Sigmoid colon (tissue), 7 donors: ENCODE results near the gene CTNNA1. TPM values are rescaled to one million over a fixed set of nuclear protein-coding genes. Genes with fewer than 3 reads are reported as not detected.

Experiments
- DNase-seq: peaks from one replicate; pipeline ENCODE4 v3.0.0-alpha.2; 2019
- H3K27ac ChIP-seq, 4 donors: fragments of 200-600 bp; sonication (generic); one replicate each; pipeline ENCODE4 v1.5.1; 2016 to 2019; ENCODE audit warnings: mild to moderate bottlenecking in 1 of 4
- H3K27me3 ChIP-seq, 3 donors: fragments of 200-600 bp; sonication (generic); one replicate each; pipeline ENCODE4 v1.5.1; 2019; ENCODE audit warnings: mild to moderate bottlenecking in 1 of 3
- H3K36me3 ChIP-seq, 4 donors: fragments of 200-600 bp; sonication (generic); one replicate each; pipeline ENCODE4 v1.5.1; 2016 to 2019
- H3K4me1 ChIP-seq, 4 donors: fragments of 200-600 bp; sonication (generic); one replicate each; pipeline ENCODE4 v1.5.1; 2017 to 2019
- H3K4me3 ChIP-seq, 4 donors: fragments of 200-600 bp; sonication (generic); one replicate each; pipeline ENCODE4 v1.5.1; 2017 to 2019; ENCODE audit warnings: mild to moderate bottlenecking in 2 of 4, moderate library complexity in 1 of 4
- H3K9me3 ChIP-seq, 4 donors: fragments of 200-600 bp in 3 of 4; sonication (generic) in 3 of 4; one replicate each; pipeline versions ENCODE4 v1.5.1 to v1.6.1; 2013 to 2019
- EP300 ChIP-seq, 4 donors: sonication (generic); formaldehyde crosslinking; IDR thresholded peaks; one replicate each; pipeline ENCODE4 v1.6.1; 2017; ENCODE audit warnings: antibody characterized with exemption in 4 of 4
- POLR2A ChIP-seq, 2 donors: fragments of 450-650 bp; IDR thresholded peaks; one replicate each; pipeline ENCODE4 v1.6.1; 2016; ENCODE audit warnings: antibody characterized with exemption in 2 of 2, mild to moderate bottlenecking in 2 of 2, moderate library complexity in 2 of 2
- POLR2AphosphoS5 ChIP-seq, 4 donors: sonication (generic); formaldehyde crosslinking; IDR thresholded peaks; one replicate each; pipeline ENCODE4 v1.6.1; 2017; ENCODE audit warnings: antibody characterized with exemption in 4 of 4
- WGBS, 2 donors: extraction: QIAGEN DNeasy Blood & Tissue Kit; methylation state at CpG; one replicate each; pipeline ENCODE4 v1.1.7; 2013; 5-methylcytosine and 5-hydroxymethylcytosine counted together
- intact Hi-C: fragments of 100-400 bp; cut with DNase I; formaldehyde crosslinking; loops from one replicate; pipeline ENCODE4 v1.15.1; 2023
- polyA plus RNA-seq, 3 donors: library from polyadenylated mRNA; stranded (reverse); fragments of 200-250 nt; gene quantifications; one replicate each; pipeline ENCODE4 v1.2.3, GENCODE V29; 2013
- total RNA-seq, 4 donors: library from RNA; depleted of rRNA; stranded (reverse); fragments of >200 nt; gene quantifications; one replicate each; pipeline ENCODE4 v1.1.0, GENCODE V29; 2016
- TF ChIP-seq, protein P1 (sequence below), 4 experiments: fragments of 450-650 bp in 3 of 4; fragments of 200-600 bp in 1 of 4; IDR thresholded peaks; one replicate each; pipeline ENCODE4 v1.5.1; 2016 to 2019; ENCODE audit warnings: antibody characterized with exemption in 4 of 4, mild to moderate bottlenecking in 3 of 4, moderate library complexity in 2 of 4
- donor health status: healthy with polysubstance abuse.
- donor health status: Bipolar disorder and iron deficiency.
- donor health status: healthy.

The CTNNA1 gene
- total and polyA plus RNA-seq, 7 donors, result 163 to 256 (median 188) TPM

GRCh38 chr5:138736293-138736692 lies 16.9 kb upstream of the CTNNA1 start:
- DNase-seq, result no peak
- Histone ChIP-seq H3K4me1 (no peaks in the 10 kb centered on the region), H3K27ac (no peak overlapping the region), H3K4me3 (no peak overlapping the region), H3K27me3 (no peaks in the 10 kb centered on the region), H3K36me3 (no peaks in the 10 kb centered on the region), H3K9me3 (no peaks in the 10 kb centered on the region)
- intact Hi-C loops, result no loop called here
- whole genome bisulfite sequencing, 2 donors, result 94 to 96% methylated on average over 5 of the region's 5 CpGs
- TF ChIP-seq POLR2AphosphoS5 (IDR thresholded peaks at IDR 0.05), result no peak
- TF ChIP-seq, protein P1, sequence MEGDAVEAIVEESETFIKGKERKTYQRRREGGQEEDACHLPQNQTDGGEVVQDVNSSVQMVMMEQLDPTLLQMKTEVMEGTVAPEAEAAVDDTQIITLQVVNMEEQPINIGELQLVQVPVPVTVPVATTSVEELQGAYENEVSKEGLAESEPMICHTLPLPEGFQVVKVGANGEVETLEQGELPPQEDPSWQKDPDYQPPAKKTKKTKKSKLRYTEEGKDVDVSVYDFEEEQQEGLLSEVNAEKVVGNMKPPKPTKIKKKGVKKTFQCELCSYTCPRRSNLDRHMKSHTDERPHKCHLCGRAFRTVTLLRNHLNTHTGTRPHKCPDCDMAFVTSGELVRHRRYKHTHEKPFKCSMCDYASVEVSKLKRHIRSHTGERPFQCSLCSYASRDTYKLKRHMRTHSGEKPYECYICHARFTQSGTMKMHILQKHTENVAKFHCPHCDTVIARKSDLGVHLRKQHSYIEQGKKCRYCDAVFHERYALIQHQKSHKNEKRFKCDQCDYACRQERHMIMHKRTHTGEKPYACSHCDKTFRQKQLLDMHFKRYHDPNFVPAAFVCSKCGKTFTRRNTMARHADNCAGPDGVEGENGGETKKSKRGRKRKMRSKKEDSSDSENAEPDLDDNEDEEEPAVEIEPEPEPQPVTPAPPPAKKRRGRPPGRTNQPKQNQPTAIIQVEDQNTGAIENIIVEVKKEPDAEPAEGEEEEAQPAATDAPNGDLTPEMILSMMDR (IDR thresholded peaks at IDR 0.05), result no peak
- TF ChIP-seq POLR2A (IDR thresholded peaks at IDR 0.05), result no peak
- TF ChIP-seq EP300 (IDR thresholded peaks at IDR 0.05), result no peak

GRCh38 chr5:138737494-138738265 lies 15.5 kb upstream of the CTNNA1 start:
- Histone ChIP-seq H3K27me3 (no peaks in the 10 kb centered on the region), H3K9me3 (no peaks in the 10 kb centered on the region), H3K27ac (no peak overlapping the region), H3K4me1 (no peaks in the 10 kb centered on the region), H3K4me3 (no peak overlapping the region), H3K36me3 (no peaks in the 10 kb centered on the region)
- no peak for DNase-seq
- WGBS, 2 donors, result 93 to 97% methylated on average over 2 of the region's 2 CpGs
- intact Hi-C loops, result no loop called here
- TF ChIP-seq POLR2AphosphoS5 (IDR thresholded peaks at IDR 0.05), result no peak
- no peak for TF ChIP-seq POLR2A (IDR thresholded peaks at IDR 0.05)
- no peak for TF ChIP-seq EP300 (IDR thresholded peaks at IDR 0.05)
- TF ChIP-seq, protein P1 (IDR thresholded peaks at IDR 0.05), result no peak

DNA sequence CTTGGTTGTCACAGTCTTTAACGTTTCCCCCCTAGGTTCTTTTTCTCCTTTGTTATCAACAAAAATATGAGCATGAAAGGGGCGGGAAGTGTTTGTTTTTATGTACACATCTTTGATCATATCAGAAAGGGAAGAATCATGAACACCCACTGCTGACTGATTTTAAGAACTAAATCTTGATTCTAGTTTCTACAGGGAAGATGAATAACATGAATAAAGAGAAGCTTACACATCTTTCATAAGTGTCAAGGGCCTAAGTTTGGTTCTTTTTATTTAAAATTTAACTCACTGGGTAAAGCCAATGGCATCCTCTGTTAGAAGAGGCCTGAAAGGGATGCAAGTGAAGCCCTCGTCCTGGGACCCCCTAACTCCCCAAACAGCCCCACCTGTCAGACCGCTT lies 14.8 kb upstream of the CTNNA1 start:
- no peaks in the 10 kb centered on the region for H3K9me3 ChIP-seq
- no peaks in the 10 kb centered on the region for H3K27me3 ChIP-seq
- H3K36me3 ChIP-seq, result no peaks in the 10 kb centered on the region
- WGBS, 2 donors, result 71 to 78% methylated on average over 4 of the region's 4 CpGs
- TF ChIP-seq, protein P1 (IDR thresholded peaks at IDR 0.05), result no peak
- TF ChIP-seq POLR2A (IDR thresholded peaks at IDR 0.05) (no peak), POLR2AphosphoS5 (IDR thresholded peaks at IDR 0.05) (no peak), EP300 (IDR thresholded peaks at IDR 0.05) (no peak)
- intact Hi-C loops, result no loop called here
- H3K27ac ChIP-seq, result no peak overlapping the region
- H3K4me3 ChIP-seq, result no peak overlapping the region
- DNase-seq, result no peak
- no peaks in the 10 kb centered on the region for H3K4me1 ChIP-seq

GRCh38 chr5:138739938-138740337 lies 13.3 kb upstream of the CTNNA1 start:
- H3K27ac ChIP-seq, result no peak overlapping the region
- no peak for DNase-seq
- H3K4me1 ChIP-seq, result no peaks in the 10 kb centered on the region
- TF ChIP-seq POLR2AphosphoS5 (IDR thresholded peaks at IDR 0.05) (no peak), POLR2A (IDR thresholded peaks at IDR 0.05) (no peak), EP300 (IDR thresholded peaks at IDR 0.05) (no peak)
- TF ChIP-seq, protein P1 (IDR thresholded peaks at IDR 0.05), result no peak
- no peak overlapping the region for H3K4me3 ChIP-seq
- no peaks in the 10 kb centered on the region for H3K36me3 ChIP-seq
- intact Hi-C loops, result no loop called here
- H3K27me3 ChIP-seq, result no peaks in the 10 kb centered on the region
- no peaks in the 10 kb centered on the region for H3K9me3 ChIP-seq
- WGBS, 2 donors, result 94 to 99% methylated on average over 1 of the region's 1 CpG

DNA sequence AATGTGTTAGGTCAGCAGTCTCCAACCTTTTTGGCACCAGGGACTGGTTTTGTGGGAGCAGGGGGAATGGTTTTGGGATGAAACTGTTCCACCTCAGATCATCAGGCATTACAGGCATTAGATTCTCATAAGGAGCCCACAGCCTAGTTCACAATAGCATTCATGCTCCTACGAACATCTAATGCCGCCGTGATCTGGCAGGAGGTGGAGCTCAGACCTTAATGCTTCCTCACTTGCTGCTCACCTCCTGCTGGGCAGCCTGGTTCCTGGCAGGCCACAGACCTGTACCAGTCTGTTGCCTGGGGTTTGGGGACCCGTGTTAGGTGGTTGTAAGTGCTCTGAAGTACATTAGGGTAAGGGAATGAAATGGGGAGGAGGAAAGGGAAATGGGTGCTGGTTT lies 9.7 kb upstream of the CTNNA1 start:
- intact Hi-C loops, result no loop called here
- no peak overlapping the region for H3K27ac ChIP-seq
- no peaks in the 10 kb centered on the region for H3K9me3 ChIP-seq
- no peaks in the 10 kb centered on the region for H3K27me3 ChIP-seq
- no peak for TF ChIP-seq POLR2AphosphoS5 (IDR thresholded peaks at IDR 0.05)
- TF ChIP-seq, protein P1 (IDR thresholded peaks at IDR 0.05), result no peak
- TF ChIP-seq POLR2A (IDR thresholded peaks at IDR 0.05), result no peak
- no peak for TF ChIP-seq EP300 (IDR thresholded peaks at IDR 0.05)
- no peaks in the 10 kb centered on the region for H3K36me3 ChIP-seq
- DNase-seq, result no peak
- H3K4me3 ChIP-seq, result no peak overlapping the region
- 90 to 94% methylated on average over 4 of the region's 4 CpGs for WGBS, 2 donors
- no peaks in the 10 kb centered on the region for H3K4me1 ChIP-seq
